ENCODE results near the gene THAP11. TPM values are rescaled to one million over a fixed set of nuclear protein-coding genes. Genes with fewer than 3 reads are reported as not detected.

The THAP11 gene
- total RNA-seq, 1 donor from 2014 or later = 24.9 TPM

DNA sequence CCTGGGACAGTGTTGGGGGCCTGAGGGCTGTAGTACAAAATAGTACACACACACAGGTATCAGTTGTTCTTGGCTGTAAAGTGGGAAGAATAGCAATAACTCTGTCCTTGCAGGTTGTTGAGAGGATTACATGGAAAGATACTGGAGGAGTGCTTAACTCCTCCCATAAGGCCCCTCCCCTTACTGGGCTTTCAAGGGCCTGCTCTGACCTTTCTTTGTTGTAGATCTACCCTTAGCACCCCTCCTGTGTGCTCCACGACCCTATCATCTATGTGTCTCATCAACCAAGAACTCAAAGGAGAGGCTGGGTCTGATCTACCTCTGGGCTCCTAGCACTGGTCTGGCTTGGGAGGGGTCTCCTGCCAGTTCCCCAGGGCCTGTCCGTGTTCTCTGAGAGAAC, 22.5 kb downstream of the THAP11 start:
- Mint-ChIP-seq H3K36me3 (ENCODE audit: low read depth) (peaks cover 44% of the 10 kb centered on the region), H3K4me3 (no peak overlapping the region), H3K9me3 (no peaks in the 10 kb centered on the region), H3K27me3 (no peaks in the 10 kb centered on the region), H3K27ac (peak overlapping the region; percentile 11), H3K4me1 (peaks cover 6% of the 10 kb centered on the region)
- CTCF ChIA-PET = interaction anchor here (2.0 kb wide), 1 partner anchor 49 kb away, joined by 23 read pairs; no protein-coding TSS in a partner anchor
- no peak for ATAC-seq (ENCODE audit: low read depth)
- TF ChIP-seq, protein P1, sequence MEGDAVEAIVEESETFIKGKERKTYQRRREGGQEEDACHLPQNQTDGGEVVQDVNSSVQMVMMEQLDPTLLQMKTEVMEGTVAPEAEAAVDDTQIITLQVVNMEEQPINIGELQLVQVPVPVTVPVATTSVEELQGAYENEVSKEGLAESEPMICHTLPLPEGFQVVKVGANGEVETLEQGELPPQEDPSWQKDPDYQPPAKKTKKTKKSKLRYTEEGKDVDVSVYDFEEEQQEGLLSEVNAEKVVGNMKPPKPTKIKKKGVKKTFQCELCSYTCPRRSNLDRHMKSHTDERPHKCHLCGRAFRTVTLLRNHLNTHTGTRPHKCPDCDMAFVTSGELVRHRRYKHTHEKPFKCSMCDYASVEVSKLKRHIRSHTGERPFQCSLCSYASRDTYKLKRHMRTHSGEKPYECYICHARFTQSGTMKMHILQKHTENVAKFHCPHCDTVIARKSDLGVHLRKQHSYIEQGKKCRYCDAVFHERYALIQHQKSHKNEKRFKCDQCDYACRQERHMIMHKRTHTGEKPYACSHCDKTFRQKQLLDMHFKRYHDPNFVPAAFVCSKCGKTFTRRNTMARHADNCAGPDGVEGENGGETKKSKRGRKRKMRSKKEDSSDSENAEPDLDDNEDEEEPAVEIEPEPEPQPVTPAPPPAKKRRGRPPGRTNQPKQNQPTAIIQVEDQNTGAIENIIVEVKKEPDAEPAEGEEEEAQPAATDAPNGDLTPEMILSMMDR (IDR thresholded peaks at IDR 0.05) = no peak
- POLR2A ChIA-PET = interaction anchor here (0.6 kb wide), 1 partner anchor 642 kb away, joined by 9 read pairs; no protein-coding TSS in a partner anchor
- no peak for DNase-seq
- intact Hi-C loops (cut with micrococcal nuclease) = no loop called here

DNA sequence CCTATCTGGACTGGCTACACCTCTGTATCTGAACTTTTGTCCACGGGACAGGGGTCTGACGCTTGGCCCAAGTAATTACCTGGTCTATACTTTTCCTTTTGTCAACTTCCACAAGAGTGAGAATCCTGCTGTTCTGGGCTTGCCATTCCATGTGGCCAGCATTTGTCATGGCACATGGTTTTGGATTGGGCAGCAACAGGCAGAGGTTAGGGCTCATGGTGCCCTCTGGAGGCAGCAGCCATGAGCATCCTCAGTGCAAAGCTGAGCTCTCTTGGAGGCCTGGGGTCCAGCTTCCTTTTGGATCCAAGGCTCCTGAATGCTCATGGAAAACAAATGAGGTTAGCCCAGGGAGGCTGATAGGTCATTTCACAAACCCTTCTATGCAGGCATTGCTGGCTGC, 23.2 kb downstream of the THAP11 start:
- Mint-ChIP-seq H3K9me3 (no peaks in the 10 kb centered on the region), H3K4me1 (peaks cover 6% of the 10 kb centered on the region), H3K27ac (no peak overlapping the region), H3K4me3 (no peak overlapping the region), H3K36me3 (ENCODE audit: low read depth) (peaks cover 48% of the 10 kb centered on the region), H3K27me3 (no peaks in the 10 kb centered on the region)
- intact Hi-C loops (cut with micrococcal nuclease) = loop anchor here (1.0 kb wide), 2 partner anchors 49 to 193 kb away; no protein-coding TSS in a partner anchor
- POLR2A ChIA-PET = interaction anchor here (0.6 to 0.7 kb wide), 2 partner anchors 47 to 202 kb away, joined by 4 read pairs; no protein-coding TSS in a partner anchor
- CTCF ChIA-PET = interaction anchor here (1.0 to 2.0 kb wide), 4 partner anchors 11 to 193 kb away, joined by 3 to 23 read pairs (median 4); no protein-coding TSS in a partner anchor
- TF ChIP-seq, protein P1 (IDR thresholded peaks at IDR 0.05) = no peak
- DNase-seq (no peak), ATAC-seq (ENCODE audit: low read depth) (peak; percentile 57)

DNA sequence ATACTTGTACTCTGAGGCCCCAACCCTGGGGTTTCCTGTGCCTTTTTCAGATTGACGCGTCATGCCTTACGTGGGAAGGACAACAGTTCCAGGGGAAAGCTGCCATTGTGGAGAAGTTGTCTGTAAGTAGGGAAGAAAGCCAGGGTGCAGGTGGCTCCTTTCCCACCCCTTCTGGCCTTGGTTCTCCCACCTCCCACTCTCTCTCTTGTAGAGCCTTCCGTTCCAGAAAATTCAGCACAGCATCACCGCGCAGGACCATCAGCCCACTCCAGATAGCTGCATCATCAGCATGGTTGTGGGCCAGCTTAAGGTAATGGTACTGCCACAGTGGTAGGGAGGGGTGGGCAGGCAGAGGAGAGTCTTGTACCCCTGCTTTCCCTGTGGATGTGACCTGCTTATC, 26.2 kb downstream of the THAP11 start:
- ATAC-seq (ENCODE audit: low read depth) (no peak), DNase-seq (no peak)
- no peaks in the 10 kb centered on the region for H3K9me3 Mint-ChIP-seq
- no peaks in the 10 kb centered on the region for H3K27me3 Mint-ChIP-seq
- peaks cover 46% of the 10 kb centered on the region for H3K36me3 Mint-ChIP-seq (ENCODE audit: low read depth)
- no peak overlapping the region for H3K4me3 Mint-ChIP-seq
- TF ChIP-seq, protein P1 (IDR thresholded peaks at IDR 0.05) = no peak
- ChIA-PET POLR2A (no interaction called here), CTCF (no interaction called here)
- peaks cover 16% of the 10 kb centered on the region for H3K4me1 Mint-ChIP-seq
- intact Hi-C loops (cut with micrococcal nuclease) = no loop called here
- no peak overlapping the region for H3K27ac Mint-ChIP-seq

DNA sequence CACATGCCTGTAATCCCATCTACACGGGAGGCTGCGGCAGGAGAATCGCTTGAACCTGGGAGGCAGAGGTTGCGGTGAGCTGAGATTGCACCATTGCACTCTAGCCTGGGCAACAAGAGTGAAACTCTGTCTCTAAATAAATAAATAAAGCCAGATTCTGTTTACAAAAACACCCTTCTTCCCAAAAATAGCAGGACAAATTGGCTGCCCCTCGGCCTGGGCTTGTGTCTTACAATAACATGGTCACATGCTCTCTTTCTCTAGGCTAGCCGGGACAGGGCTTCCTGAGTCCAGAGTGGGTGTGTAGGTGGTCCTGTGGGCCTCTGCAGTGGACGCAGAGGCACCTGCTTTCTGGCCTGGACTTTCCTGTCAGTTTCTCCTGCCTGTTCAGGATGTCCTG, 27.5 kb downstream of the THAP11 start:
- ATAC-seq (ENCODE audit: low read depth) (no peak), DNase-seq (no peak)
- ChIA-PET POLR2A (interaction anchor here (0.6 to 0.7 kb wide), 2 partner anchors 46 to 195 kb away, joined by 3 to 5 read pairs; no protein-coding TSS in a partner anchor), CTCF (no interaction called here)
- H3K36me3 Mint-ChIP-seq (ENCODE audit: low read depth) = peaks cover 43% of the 10 kb centered on the region
- intact Hi-C loops (cut with micrococcal nuclease) = no loop called here
- H3K27me3 Mint-ChIP-seq = no peaks in the 10 kb centered on the region
- TF ChIP-seq, protein P1 (IDR thresholded peaks at IDR 0.05) = no peak
- no peak overlapping the region for H3K4me3 Mint-ChIP-seq
- H3K9me3 Mint-ChIP-seq = no peaks in the 10 kb centered on the region
- H3K27ac Mint-ChIP-seq = no peak overlapping the region
- peaks cover 25% of the 10 kb centered on the region for H3K4me1 Mint-ChIP-seq

DNA sequence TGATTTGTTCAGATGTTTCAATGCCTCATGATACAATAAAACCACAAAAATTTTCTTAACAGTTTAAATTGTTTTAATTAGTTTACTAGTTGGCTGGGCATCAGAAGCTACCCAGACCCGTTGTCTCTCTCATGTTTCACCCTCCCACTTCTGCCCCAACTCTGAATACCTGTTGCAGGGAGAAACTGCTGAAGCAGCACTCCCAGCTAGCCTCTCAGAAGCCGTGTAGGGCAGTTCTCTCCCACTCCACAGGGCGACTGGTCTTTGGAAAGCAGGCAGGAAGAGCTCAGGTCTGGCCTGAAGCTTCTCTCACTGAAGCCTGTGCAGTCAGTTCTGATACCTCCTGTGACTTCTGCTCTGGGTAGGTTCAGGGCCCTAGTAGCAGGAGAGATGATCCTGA, 29.1 kb downstream of the THAP11 start:
- Mint-ChIP-seq H3K4me1 (peaks cover 36% of the 10 kb centered on the region), H3K27ac (no peak overlapping the region), H3K9me3 (no peaks in the 10 kb centered on the region), H3K36me3 (ENCODE audit: low read depth) (peaks cover 36% of the 10 kb centered on the region), H3K27me3 (no peaks in the 10 kb centered on the region), H3K4me3 (no peak overlapping the region)
- TF ChIP-seq, protein P1 (IDR thresholded peaks at IDR 0.05) = no peak
- intact Hi-C loops (cut with micrococcal nuclease) = no loop called here
- no peak for DNase-seq
- ChIA-PET POLR2A (interaction anchor here (1.0 to 1.6 kb wide), 3 partner anchors 25 to 214 kb away, joined by 3 to 6 read pairs (median 4); partner anchors contain the start of genes NFATC3 and PSMB10), CTCF (interaction anchor here (1.4 kb wide), 1 partner anchor 13 kb away, joined by 6 read pairs; no protein-coding TSS in a partner anchor)
- no peak for ATAC-seq (ENCODE audit: low read depth)

Measured in activated B cell treated with CpG ODN at 0.5 μM for 24 hours (primary cell).